HEK293 (cell line): ENCODE data around the gene UBE2G2.

Source experiments
- OVOL3 ChIP-seq: fragments of 450-650 bp; formaldehyde crosslinking; IDR thresholded peaks from 2 replicates; pipeline ENCODE4 v1.5.1; 2016; ENCODE audit warnings: missing biosample characterization, missing genetic modification characterization
- ZNF146 ChIP-seq: fragments of 450-650 bp; formaldehyde crosslinking; IDR thresholded peaks from 2 replicates; pipeline ENCODE4 v1.5.1; 2016; ENCODE audit warnings: missing biosample characterization, missing genetic modification characterization
- ZNF19 ChIP-seq: fragments of 450-650 bp; formaldehyde crosslinking; IDR thresholded peaks from 2 replicates; pipeline ENCODE4; 2016; ENCODE audit warnings: missing biosample characterization, missing genetic modification characterization, low read depth
- ZNF23 ChIP-seq: fragments of 450-650 bp; formaldehyde crosslinking; IDR thresholded peaks from 2 replicates; pipeline ENCODE4 v1.5.1; 2016; ENCODE audit warnings: missing biosample characterization, missing genetic modification characterization, borderline replicate concordance
- ZNF433 ChIP-seq: fragments of 450-650 bp; formaldehyde crosslinking; IDR thresholded peaks from 2 replicates; pipeline ENCODE4 v1.5.1; 2016; ENCODE audit warnings: missing biosample characterization, missing genetic modification characterization, low read depth
- TF ChIP-seq, protein P1 (sequence below): fragments of 450-650 bp; formaldehyde crosslinking; IDR thresholded peaks from 2 replicates; pipeline ENCODE4 v1.5.1; 2016; ENCODE audit warnings: missing biosample characterization, missing genetic modification characterization
- TF ChIP-seq, protein P2 (sequence below): fragments of 450-650 bp; formaldehyde crosslinking; IDR thresholded peaks from 2 replicates; pipeline ENCODE4 v1.5.1; 2016; ENCODE audit warnings: missing biosample characterization, missing genetic modification characterization, low read depth
- TF ChIP-seq, protein P3 (sequence below): fragments of 450-650 bp; formaldehyde crosslinking; optimal IDR thresholded peaks from 2 replicates; pipeline ENCODE3; 2016; ENCODE audit warnings: missing biosample characterization, mild to moderate bottlenecking, missing genetic modification characterization
- TF ChIP-seq, protein P4 (sequence below): fragments of 450-650 bp; formaldehyde crosslinking; IDR thresholded peaks from 2 replicates; pipeline ENCODE4 v1.5.1; 2016; ENCODE audit warnings: missing biosample characterization, missing genetic modification characterization

DNA sequence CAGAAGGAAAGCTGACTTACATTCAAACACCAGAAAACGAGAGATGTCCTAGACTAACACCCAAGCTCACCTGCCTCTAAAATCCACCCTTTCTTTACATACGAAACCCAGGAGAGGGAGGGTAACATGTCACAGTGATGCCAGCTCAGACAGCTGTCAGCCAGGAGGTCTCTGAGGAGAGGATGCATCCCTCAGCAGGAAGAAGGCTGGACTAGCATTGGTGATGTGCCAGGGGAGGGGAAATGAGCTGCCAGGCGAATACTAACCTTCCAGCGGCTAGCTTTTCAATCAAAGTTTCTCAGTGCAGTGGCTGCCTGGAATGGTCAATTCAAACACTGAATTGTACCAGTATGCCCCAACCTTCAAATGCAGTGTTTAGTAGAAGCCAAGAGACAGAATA is 3.6 kb upstream of the UBE2G2 start:
- TF ChIP-seq, protein P1, sequence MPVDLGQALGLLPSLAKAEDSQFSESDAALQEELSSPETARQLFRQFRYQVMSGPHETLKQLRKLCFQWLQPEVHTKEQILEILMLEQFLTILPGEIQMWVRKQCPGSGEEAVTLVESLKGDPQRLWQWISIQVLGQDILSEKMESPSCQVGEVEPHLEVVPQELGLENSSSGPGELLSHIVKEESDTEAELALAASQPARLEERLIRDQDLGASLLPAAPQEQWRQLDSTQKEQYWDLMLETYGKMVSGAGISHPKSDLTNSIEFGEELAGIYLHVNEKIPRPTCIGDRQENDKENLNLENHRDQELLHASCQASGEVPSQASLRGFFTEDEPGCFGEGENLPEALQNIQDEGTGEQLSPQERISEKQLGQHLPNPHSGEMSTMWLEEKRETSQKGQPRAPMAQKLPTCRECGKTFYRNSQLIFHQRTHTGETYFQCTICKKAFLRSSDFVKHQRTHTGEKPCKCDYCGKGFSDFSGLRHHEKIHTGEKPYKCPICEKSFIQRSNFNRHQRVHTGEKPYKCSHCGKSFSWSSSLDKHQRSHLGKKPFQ (tag by site-specific recombination) = no peak
- TF ChIP-seq, protein P2, sequence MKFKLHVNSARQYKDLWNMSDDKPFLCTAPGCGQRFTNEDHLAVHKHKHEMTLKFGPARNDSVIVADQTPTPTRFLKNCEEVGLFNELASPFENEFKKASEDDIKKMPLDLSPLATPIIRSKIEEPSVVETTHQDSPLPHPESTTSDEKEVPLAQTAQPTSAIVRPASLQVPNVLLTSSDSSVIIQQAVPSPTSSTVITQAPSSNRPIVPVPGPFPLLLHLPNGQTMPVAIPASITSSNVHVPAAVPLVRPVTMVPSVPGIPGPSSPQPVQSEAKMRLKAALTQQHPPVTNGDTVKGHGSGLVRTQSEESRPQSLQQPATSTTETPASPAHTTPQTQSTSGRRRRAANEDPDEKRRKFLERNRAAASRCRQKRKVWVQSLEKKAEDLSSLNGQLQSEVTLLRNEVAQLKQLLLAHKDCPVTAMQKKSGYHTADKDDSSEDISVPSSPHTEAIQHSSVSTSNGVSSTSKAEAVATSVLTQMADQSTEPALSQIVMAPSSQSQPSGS = no peak
- no peak for TF ChIP-seq ZNF19 (tag by site-specific recombination)
- no peak for TF ChIP-seq ZNF23
- TF ChIP-seq, protein P3, sequence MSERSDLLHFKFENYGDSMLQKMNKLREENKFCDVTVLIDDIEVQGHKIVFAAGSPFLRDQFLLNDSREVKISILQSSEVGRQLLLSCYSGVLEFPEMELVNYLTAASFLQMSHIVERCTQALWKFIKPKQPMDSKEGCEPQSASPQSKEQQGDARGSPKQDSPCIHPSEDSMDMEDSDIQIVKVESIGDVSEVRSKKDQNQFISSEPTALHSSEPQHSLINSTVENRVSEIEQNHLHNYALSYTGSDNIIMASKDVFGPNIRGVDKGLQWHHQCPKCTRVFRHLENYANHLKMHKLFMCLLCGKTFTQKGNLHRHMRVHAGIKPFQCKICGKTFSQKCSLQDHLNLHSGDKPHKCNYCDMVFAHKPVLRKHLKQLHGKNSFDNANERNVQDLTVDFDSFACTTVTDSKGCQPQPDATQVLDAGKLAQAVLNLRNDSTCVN (tag by site-specific recombination) = no peak
- TF ChIP-seq OVOL3 (tag by site-specific recombination) = no peak
- TF ChIP-seq, protein P4, sequence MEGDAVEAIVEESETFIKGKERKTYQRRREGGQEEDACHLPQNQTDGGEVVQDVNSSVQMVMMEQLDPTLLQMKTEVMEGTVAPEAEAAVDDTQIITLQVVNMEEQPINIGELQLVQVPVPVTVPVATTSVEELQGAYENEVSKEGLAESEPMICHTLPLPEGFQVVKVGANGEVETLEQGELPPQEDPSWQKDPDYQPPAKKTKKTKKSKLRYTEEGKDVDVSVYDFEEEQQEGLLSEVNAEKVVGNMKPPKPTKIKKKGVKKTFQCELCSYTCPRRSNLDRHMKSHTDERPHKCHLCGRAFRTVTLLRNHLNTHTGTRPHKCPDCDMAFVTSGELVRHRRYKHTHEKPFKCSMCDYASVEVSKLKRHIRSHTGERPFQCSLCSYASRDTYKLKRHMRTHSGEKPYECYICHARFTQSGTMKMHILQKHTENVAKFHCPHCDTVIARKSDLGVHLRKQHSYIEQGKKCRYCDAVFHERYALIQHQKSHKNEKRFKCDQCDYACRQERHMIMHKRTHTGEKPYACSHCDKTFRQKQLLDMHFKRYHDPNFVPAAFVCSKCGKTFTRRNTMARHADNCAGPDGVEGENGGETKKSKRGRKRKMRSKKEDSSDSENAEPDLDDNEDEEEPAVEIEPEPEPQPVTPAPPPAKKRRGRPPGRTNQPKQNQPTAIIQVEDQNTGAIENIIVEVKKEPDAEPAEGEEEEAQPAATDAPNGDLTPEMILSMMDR (tag by site-specific recombination) = no peak
- no peak for TF ChIP-seq ZNF433
- TF ChIP-seq ZNF146 (tag by site-specific recombination) = no peak
